AG09319 (cell line): ENCODE measurements around the gene F10.

Experiments
- DNase-seq: peaks from one replicate; pipeline ENCODE4 v3.0.0-alpha.2; 2010; ENCODE audit warnings: low read depth; ENCODE audit errors: extremely low read depth
- TF ChIP-seq, protein P1 (sequence below): IDR thresholded peaks from 2 replicates; pipeline ENCODE4 v1.5.1; 2011; ENCODE audit warnings: low read depth, mild to moderate bottlenecking, inconsistent platforms, low read length, moderate library complexity

The F10 gene

DNA sequence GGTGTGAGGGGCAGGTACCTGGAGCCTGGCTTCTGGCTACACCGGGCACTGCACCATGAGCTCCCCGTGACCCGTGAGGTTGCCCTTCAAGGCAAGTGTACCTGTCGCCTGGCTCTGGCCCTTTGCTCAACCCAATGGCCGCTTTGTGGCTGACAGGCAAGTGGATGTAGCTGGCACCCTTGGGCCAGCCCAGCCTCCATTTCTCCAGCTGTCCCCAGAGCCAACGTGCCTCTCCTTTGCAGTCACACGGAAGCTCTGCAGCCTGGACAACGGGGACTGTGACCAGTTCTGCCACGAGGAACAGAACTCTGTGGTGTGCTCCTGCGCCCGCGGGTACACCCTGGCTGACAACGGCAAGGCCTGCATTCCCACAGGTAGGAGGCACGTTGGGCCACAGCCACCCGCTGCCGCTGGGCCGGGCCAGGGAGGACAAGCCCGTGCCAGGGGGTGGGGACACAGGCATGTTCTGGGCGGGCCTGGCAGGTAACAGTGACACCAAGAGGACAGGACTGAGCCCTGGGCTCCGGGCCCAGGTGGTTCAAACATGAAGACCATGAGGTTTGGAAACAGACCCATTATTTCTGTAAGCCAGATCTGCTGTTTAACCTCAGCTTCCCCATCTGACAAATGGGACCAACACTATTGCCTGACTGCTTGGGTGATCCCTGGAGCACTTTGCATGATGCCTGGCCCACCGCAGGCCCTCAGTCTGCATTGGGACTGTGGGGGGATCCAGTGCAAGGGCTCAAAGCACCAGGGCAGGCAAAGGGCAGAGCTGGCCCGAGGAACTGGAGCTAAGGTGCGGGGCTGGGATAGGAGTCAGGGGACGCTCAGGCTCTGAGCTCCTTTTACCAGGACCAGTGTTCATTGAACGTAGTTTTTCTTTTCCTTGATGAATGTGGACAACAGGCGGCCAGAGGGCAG is 18.3 kb downstream of the F10 start:
- no peak for DNase-seq
- TF ChIP-seq, protein P1, sequence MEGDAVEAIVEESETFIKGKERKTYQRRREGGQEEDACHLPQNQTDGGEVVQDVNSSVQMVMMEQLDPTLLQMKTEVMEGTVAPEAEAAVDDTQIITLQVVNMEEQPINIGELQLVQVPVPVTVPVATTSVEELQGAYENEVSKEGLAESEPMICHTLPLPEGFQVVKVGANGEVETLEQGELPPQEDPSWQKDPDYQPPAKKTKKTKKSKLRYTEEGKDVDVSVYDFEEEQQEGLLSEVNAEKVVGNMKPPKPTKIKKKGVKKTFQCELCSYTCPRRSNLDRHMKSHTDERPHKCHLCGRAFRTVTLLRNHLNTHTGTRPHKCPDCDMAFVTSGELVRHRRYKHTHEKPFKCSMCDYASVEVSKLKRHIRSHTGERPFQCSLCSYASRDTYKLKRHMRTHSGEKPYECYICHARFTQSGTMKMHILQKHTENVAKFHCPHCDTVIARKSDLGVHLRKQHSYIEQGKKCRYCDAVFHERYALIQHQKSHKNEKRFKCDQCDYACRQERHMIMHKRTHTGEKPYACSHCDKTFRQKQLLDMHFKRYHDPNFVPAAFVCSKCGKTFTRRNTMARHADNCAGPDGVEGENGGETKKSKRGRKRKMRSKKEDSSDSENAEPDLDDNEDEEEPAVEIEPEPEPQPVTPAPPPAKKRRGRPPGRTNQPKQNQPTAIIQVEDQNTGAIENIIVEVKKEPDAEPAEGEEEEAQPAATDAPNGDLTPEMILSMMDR = no peak

DNA sequence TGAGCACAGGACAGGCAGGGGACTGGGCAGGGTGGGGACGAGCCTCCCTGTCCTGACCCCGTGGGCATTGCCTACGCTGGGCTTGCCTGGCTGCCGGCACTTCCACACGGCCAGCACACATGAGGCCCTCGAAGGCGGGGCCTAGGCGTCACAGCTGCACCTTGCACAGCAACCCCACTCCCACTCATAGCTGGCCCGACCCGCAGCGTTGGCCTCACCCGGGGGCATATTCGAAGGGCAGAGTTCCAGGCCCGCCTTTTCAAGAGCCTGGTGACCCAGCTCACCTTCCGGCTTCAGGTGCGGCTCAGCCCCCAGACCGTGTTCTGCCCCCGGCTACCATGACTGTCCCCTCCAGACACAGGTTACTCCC is 19.0 kb downstream of the F10 start:
- TF ChIP-seq, protein P1 = no peak
- no peak for DNase-seq

DNA sequence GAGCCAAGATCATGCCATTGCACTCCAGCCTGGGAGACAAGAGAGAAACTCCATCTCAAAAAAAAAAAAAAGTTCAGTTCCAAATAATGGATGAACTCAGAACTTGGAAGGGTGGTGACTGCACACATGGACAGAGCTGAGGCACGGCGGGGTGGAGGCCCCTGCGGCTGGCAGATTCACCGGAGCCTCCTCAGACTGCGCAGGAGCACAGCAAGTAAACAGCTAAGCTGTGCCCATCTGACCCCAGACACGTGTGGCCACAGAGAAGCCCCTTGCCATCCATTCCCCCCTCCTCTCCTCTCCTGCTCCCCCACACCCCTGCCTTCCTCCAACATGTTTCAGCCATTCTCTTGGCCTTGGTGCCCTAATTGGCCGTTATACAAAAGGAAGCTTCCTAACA is 20.3 kb downstream of the F10 start:
- no peak for DNase-seq

DNA sequence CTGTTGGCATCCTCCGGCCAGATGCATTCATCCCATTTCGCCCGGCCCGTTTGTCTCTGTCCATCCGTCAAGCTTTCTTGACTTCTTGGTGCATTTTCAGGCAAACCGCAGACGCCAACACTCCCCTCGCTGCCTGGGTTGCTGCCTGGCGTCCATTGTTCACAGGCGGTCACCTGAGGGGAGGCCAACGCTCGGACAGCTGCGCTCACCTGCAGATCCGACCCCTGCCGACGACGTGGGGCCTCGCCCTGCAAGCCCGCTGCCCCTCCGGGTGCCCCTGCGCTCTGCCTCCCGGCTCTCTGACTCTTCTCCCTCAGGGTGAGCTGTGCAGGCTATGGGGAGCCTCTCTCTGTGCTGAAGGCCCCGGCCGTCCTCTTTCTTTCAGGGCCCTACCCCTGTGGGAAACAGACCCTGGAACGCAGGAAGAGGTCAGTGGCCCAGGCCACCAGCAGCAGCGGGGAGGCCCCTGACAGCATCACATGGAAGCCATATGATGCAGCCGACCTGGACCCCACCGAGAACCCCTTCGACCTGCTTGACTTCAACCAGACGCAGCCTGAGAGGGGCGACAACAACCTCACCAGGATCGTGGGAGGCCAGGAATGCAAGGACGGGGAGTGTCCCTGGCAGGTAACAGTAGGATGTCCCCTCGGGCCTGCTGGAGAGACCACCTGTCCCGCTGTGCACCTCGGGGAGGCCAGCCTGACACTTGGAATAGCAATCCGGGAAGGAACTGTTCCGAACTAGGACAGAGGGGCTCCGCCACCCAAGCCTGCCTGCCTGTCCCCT is 21.1 kb downstream of the F10 start:
- no peak for DNase-seq
- TF ChIP-seq, protein P1 = no peak

More for the DNA sequence above, 20.3 kb downstream of the F10 start:
- TF ChIP-seq, protein P1 = no peak

DNA sequence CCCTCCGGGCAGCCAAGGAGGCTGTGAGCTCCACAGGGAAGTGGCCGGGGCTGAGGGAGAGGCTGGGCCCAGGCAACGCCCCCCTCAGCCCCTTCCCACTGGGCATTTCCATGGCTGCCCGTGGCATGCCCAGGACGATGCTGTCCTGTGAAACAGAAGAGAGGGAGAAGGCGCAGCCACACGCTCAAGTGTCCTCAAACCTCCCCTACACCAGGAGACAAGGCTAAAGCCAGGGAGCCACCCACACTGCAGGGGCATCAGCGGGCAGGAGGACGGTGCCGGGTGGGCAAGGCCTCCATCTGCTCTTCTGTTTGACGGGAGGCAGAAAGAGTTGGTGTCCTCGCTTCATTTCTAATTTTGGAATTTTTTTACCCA is 21.6 kb downstream of the F10 start:
- TF ChIP-seq, protein P1 = no peak
- no peak for DNase-seq

DNA sequence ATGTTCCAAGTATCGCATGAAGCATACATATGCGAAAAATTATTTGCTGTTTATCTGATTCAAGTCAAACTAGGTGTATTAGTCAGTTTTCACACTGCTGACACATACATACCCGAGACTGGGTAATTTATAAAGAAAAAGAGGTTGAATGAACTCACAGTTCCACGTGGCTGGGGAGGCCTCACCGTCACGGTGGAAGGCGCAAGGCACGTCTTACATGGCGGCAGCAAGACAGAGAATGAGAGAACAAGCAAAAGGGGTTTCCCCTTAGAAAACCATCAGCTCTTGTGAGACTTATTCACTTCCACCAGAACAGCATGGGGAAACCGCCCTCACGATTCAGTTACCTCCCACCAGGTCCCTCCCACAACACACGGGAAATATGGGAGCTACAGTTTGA is 22.9 kb downstream of the F10 start:
- TF ChIP-seq, protein P1 = no peak
- DNase-seq = no peak
